ENCODE measurements around the gene VMA21. TPM values are rescaled to one million over a fixed set of nuclear protein-coding genes. Genes with fewer than 3 reads are reported as not detected.

VMA21 gene
- total RNA-seq, 4 donors from 2014 or later: 26.2 to 46.3 (median 29.9) TPM

- TF ChIP-seq, protein P1, sequence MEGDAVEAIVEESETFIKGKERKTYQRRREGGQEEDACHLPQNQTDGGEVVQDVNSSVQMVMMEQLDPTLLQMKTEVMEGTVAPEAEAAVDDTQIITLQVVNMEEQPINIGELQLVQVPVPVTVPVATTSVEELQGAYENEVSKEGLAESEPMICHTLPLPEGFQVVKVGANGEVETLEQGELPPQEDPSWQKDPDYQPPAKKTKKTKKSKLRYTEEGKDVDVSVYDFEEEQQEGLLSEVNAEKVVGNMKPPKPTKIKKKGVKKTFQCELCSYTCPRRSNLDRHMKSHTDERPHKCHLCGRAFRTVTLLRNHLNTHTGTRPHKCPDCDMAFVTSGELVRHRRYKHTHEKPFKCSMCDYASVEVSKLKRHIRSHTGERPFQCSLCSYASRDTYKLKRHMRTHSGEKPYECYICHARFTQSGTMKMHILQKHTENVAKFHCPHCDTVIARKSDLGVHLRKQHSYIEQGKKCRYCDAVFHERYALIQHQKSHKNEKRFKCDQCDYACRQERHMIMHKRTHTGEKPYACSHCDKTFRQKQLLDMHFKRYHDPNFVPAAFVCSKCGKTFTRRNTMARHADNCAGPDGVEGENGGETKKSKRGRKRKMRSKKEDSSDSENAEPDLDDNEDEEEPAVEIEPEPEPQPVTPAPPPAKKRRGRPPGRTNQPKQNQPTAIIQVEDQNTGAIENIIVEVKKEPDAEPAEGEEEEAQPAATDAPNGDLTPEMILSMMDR (IDR thresholded peaks at IDR 0.05; ENCODE audit: low read depth): no peak
Observed at GRCh38 chrX:151402719-151403390, 5.8 kb downstream of the VMA21 start.

DNA sequence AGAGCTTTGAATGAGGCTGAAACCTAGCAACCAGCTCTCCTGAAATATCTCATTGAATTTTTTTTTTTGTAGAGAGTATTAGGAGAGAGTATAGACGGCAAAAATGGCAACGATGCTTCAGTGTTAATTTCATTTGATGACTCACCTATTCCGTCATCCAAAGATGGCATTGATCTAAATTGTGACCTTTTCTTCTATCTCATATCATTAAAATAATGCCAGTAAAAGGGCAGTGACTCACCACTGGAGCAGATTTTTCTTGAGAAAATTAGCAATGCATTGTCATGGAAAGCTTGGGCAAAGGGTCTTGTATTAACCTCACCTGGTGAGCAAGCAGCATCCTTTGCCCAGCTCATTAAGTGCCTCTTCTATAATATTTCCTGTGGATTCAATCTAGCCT, 19.6 kb downstream of the VMA21 start:
- TF ChIP-seq, protein P1 (IDR thresholded peaks at IDR 0.05; ENCODE audit: low read depth): no peak

DNA sequence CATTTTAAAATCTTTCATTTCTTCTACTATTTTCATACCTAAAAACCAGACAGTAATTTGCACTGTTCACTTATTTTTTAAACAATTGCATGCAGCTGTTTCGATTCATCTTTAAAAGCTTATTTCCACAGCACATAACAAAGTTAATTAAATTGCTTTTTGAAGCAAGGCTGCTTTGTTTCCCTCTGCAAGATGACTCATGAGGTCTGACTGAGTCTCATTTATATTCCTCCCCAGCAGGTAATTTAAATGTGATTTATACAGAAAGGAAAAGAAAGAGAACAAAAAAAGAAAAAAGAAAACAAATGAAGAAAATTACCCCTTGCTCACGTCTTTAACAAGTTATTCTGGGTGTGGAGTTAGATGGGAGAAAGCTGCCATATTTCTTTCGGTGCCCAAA, 22.8 kb downstream of the VMA21 start:
- TF ChIP-seq, protein P1 (IDR thresholded peaks at IDR 0.05; ENCODE audit: low read depth): no peak

- TF ChIP-seq, protein P1 (IDR thresholded peaks at IDR 0.05; ENCODE audit: low read depth): no peak
Observed at GRCh38 chrX:151424505-151424904, 27.5 kb downstream of the VMA21 start.

GRCh38 chrX:151448509-151448908, 51.5 kb downstream of the VMA21 start:
- TF ChIP-seq, protein P1 (IDR thresholded peaks at IDR 0.05; ENCODE audit: low read depth): no peak

DNA sequence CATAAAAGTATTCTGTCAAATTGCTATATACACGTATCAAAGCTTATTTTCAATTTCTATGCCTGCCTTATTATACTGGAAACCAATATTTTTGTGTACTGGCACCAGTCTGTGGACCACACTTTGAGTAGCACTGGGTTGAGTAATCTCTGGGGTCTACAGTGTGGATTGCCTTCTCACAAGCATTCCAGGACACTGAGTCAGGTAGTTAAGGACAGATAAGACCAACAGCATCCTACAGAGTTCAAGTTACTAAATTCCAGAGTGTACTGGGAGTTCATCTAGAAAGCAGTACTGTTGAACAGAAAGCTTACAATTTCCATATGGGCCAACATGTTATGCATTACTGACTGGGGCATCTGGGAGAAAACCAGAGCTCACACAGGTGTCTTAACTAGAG, 61.8 kb downstream of the VMA21 start:
- TF ChIP-seq, protein P1 (IDR thresholded peaks at IDR 0.05; ENCODE audit: low read depth): no peak

Other genes with a start within 250 kb of the VMA21 start
- gene GPR50, start 220.6 kb upstream of the VMA21 start, total RNA-seq: not detected
- gene PASD1, start 166.5 kb downstream of the VMA21 start, total RNA-seq: not detected

Measured in subcutaneous adipose tissue (tissue), 4 donors.